Gastrocnemius medialis (tissue), 4 donors: ENCODE results near the gene TNRC18. TPM values are rescaled to one million over a fixed set of nuclear protein-coding genes. Genes with fewer than 3 reads are reported as not detected.

Experiments
- ATAC-seq, 2 donors: fragments of 150-250 bp; one replicate each; pipeline ENCODE4 v1.9.1; 2016
- DNase-seq, 2 donors: peaks; one replicate each; pipeline ENCODE4 v3.0.0-alpha.2; 2019
- H3K27ac ChIP-seq, 4 donors: fragments of 200-600 bp; sonication (generic); 1 replicate in 1 of 4; 2 replicates in 3 of 4; pipeline ENCODE4 v1.5.1; 2016 to 2018; ENCODE audit warnings: mild to moderate bottlenecking in 2 of 4, moderate library complexity in 1 of 4
- H3K27me3 ChIP-seq, 3 donors: fragments of 200-600 bp; sonication (generic) in 2 of 3; 1 replicate in 1 of 3; 2 replicates in 2 of 3; pipeline versions ENCODE4 v1.5.1 to v1.6.0; 2016 to 2019; ENCODE audit warnings: mild to moderate bottlenecking in 1 of 3, moderate library complexity in 1 of 3
- H3K36me3 ChIP-seq, 2 donors: fragments of 200-600 bp; sonication (generic) in 1 of 2; one replicate each; pipeline ENCODE4 v1.5.1; 2017 to 2018
- H3K4me1 ChIP-seq, 2 donors: fragments of 200-600 bp; sonication (generic) in 1 of 2; one replicate each; pipeline ENCODE4 v1.5.1; 2016 to 2017; ENCODE audit warnings: mild to moderate bottlenecking in 2 of 2
- H3K4me3 ChIP-seq, 4 donors: fragments of 200-600 bp; sonication (generic) in 3 of 4; 1 replicate in 1 of 4; 2 replicates in 3 of 4; pipeline ENCODE4 v1.5.1; 2016 to 2019; ENCODE audit warnings: mild to moderate bottlenecking in 2 of 4
- H3K9me3 ChIP-seq, 3 donors: fragments of 200-600 bp; sonication (generic) in 2 of 3; 1 replicate in 1 of 3; 2 replicates in 2 of 3; pipeline ENCODE4 v1.5.1; 2016 to 2019
- POLR2A ChIP-seq, 2 donors: fragments of 450-650 bp; IDR thresholded peaks; one replicate each; pipeline ENCODE4 v1.6.1; 2017; ENCODE audit warnings: antibody characterized with exemption in 2 of 2, mild to moderate bottlenecking in 2 of 2, moderate library complexity in 2 of 2
- in situ Hi-C, 4 donors: fragments of 200-750 bp; cut with MboI; loops; one replicate each; pipeline versions ENCODE4 v1.15.0 to v1.8.0; 2017; ENCODE audit warnings: low sequenced_read_pairs in 4 of 4
- intact Hi-C: fragments of 100-400 bp; cut with DNase I; formaldehyde crosslinking; loops from one replicate; pipeline ENCODE4 v1.15.1; 2023; ENCODE audit warnings: low total_unique reads
- total RNA-seq, 4 donors: library from RNA; depleted of rRNA; stranded (reverse); fragments of >200 nt; gene quantifications; one replicate each; pipeline versions ENCODE4 v1.1.0 to v1.2.3, GENCODE V29; 2016
- TF ChIP-seq, protein P1 (sequence below), 5 experiments: fragments of 450-650 bp in 3 of 5; fragments of 200-600 bp in 2 of 5; sonication (generic) in 2 of 5; IDR thresholded peaks in 4 of 5; conservative IDR thresholded peaks in 1 of 5; 1 replicate in 4 of 5; 2 replicates in 1 of 5; pipeline ENCODE4 v1.5.1; 2016 to 2019; ENCODE audit warnings: antibody characterized with exemption in 5 of 5, mild to moderate bottlenecking in 3 of 5, moderate library complexity in 3 of 5

Gene TNRC18
- total RNA-seq, 4 donors from 2014 or later: 8.7 to 31.2 (median 20.5) TPM

DNA sequence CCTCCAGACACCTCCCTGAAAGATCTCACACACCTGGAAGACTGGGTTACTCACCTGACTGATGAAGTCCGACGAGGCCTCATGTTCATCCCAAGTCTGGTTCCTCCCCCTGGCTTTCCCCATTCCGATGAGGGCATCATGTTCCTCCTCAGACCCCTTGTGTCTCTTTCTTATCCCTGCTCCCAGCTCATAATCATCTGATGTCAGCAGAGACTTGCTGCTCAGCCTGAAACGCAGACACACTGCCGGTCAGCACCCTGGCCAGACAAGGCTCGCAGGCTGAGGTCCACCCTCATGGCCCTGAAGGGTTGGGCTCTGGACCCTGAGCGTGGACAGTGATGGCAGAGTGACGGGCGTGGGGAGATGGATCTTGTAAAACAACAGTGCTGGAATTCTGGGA is 64.3 kb downstream of the TNRC18 start:
- Histone ChIP-seq H3K36me3 (peaks cover 2 to 53% of the 10 kb centered on the region in 2 donors), H3K4me1 (peaks cover 11 to 15% of the 10 kb centered on the region in 2 donors), H3K4me3 (no peak overlapping the region), H3K27ac (no peak overlapping the region), H3K9me3 (no peaks in the 10 kb centered on the region), H3K27me3 (no peaks in the 10 kb centered on the region)
- TF ChIP-seq, protein P1, sequence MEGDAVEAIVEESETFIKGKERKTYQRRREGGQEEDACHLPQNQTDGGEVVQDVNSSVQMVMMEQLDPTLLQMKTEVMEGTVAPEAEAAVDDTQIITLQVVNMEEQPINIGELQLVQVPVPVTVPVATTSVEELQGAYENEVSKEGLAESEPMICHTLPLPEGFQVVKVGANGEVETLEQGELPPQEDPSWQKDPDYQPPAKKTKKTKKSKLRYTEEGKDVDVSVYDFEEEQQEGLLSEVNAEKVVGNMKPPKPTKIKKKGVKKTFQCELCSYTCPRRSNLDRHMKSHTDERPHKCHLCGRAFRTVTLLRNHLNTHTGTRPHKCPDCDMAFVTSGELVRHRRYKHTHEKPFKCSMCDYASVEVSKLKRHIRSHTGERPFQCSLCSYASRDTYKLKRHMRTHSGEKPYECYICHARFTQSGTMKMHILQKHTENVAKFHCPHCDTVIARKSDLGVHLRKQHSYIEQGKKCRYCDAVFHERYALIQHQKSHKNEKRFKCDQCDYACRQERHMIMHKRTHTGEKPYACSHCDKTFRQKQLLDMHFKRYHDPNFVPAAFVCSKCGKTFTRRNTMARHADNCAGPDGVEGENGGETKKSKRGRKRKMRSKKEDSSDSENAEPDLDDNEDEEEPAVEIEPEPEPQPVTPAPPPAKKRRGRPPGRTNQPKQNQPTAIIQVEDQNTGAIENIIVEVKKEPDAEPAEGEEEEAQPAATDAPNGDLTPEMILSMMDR (IDR thresholded peaks at IDR 0.05 in 4 of 5, conservative IDR thresholded peaks at IDR 0.05 in 1 of 5): no peak
- no peak for TF ChIP-seq POLR2A (IDR thresholded peaks at IDR 0.05)
- intact Hi-C loops (loop anchor here (5.0 kb wide), 1 partner anchor 38 kb away; no protein-coding TSS in a partner anchor), in situ Hi-C loops (loop anchor here in 1 of 4 donors (5.0 kb wide), 1 partner anchor 88 kb away; no protein-coding TSS in a partner anchor)
- ATAC-seq: no peak
- DNase-seq: no peak

DNA sequence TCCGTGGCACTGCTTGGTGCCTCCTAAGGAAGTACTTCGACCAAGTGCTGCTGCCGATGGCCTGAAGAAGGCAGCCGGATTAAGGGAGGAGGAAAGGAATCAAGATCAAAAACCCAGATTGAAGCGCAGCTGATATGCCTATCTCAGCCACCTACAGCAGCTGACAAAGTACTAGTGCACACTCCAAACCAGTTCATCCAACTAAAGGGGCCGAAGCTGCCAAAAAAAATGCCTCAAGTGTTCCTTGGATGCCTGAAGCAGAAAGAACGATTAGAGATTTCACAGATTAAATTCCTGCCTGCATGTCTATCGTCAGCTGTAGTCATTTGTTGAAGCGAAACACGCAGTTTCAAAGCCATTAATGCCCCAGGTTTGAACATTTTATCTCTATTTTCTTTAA is 65.7 kb downstream of the TNRC18 start:
- intact Hi-C loops (loop anchor here (5.0 kb wide), 1 partner anchor 39 kb away; no protein-coding TSS in a partner anchor), in situ Hi-C loops (loop anchor here in 1 of 4 donors (5.0 kb wide), 1 partner anchor 89 kb away; no protein-coding TSS in a partner anchor)
- no peak for TF ChIP-seq POLR2A (IDR thresholded peaks at IDR 0.05)
- TF ChIP-seq, protein P1 (IDR thresholded peaks at IDR 0.05 in 4 of 5, conservative IDR thresholded peaks at IDR 0.05 in 1 of 5): no peak
- Histone ChIP-seq H3K27ac (no peak overlapping the region), H3K36me3 (peaks cover 2 to 53% of the 10 kb centered on the region in 2 donors), H3K4me3 (no peak overlapping the region), H3K27me3 (no peaks in the 10 kb centered on the region), H3K4me1 (peaks cover 17 to 19% of the 10 kb centered on the region in 2 donors), H3K9me3 (no peaks in the 10 kb centered on the region)
- no peak for DNase-seq
- no peak for ATAC-seq

DNA sequence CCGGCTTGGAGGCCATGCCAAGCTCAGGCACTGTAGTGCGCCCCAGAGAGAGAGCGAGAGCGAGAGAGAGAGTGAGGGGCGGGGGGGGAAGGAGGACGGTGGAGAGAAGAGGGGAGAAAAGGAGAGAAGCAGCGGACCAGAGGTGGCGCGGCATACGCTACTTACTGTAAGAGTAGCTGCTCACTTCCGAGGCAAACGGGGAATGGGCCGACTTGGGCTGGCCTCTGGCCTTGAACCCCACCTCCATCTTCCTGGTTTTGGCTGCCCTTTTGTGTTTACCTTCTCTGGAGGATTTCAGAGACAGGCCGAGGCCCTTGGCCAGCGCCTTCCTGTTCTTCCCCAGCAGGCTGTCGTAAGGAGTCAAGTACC is 66.9 kb downstream of the TNRC18 start:
- in situ Hi-C loops: loop anchor here in 1 of 4 donors (5.0 kb wide), 1 partner anchor 91 kb away; no protein-coding TSS in a partner anchor
- H3K27me3 ChIP-seq: no peaks in the 10 kb centered on the region
- H3K27ac ChIP-seq: no peak overlapping the region
- DNase-seq (no peak), ATAC-seq (no peak)
- no peak for TF ChIP-seq POLR2A (IDR thresholded peaks at IDR 0.05)
- TF ChIP-seq, protein P1 (IDR thresholded peaks at IDR 0.05 in 4 of 5, conservative IDR thresholded peaks at IDR 0.05 in 1 of 5): no peak
- no peak overlapping the region for H3K4me3 ChIP-seq
- no peaks in the 10 kb centered on the region for H3K9me3 ChIP-seq
- peaks cover 2 to 46% of the 10 kb centered on the region in 2 donors for H3K36me3 ChIP-seq
- peaks cover 17 to 19% of the 10 kb centered on the region in 2 donors for H3K4me1 ChIP-seq
- intact Hi-C loops: loop anchor here (5.0 kb wide), 1 partner anchor 41 kb away; no protein-coding TSS in a partner anchor

DNA sequence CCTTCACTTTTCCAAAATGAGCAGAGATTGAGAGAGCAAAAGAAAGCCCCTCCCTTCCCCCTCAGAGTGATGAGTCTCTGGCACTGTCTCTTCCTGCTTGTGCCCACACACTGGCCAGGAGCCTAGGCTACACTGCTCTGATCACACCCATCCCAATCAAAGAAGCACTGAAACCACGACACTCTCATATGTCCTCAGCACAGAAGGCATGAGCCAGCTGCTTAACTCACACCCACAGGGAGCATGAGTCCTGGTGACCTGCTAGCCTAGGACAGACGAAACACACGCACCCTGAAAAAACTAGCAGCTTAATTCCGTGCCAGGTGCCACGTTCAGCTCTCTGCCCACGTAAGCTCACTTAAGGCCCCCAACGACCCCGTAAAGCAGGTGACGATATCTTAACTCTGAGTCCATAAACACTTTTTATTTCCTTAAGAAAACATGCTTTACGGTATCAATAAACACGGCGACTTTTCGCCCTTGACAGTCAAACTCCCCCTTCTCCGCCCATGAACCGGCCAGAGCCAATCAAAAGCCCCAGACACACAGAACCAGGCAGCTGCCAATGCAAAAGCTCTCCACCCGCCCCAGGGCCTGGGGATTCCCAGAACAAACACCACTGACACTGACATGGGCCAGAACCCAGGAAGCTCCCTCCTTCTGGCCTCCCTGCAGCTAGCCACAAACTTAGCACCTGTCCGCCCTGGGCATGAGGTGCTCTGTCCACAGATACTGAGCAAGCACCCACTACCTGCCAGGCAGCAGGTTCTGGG is 69.0 kb downstream of the TNRC18 start:
- Histone ChIP-seq H3K36me3 (peaks cover under 1 to 43% of the 10 kb centered on the region in 2 donors), H3K4me1 (peaks cover 17 to 19% of the 10 kb centered on the region in 2 donors), H3K27me3 (no peaks in the 10 kb centered on the region), H3K9me3 (no peaks in the 10 kb centered on the region), H3K27ac (peak overlapping the region; percentile 70 to 80 (median 73)), H3K4me3 (peak overlapping the region in 3 of 4 donors; percentile 22 to 30 (median 25))
- TF ChIP-seq, protein P1 (IDR thresholded peaks at IDR 0.05 in 4 of 5, conservative IDR thresholded peaks at IDR 0.05 in 1 of 5): no peak
- no peak for TF ChIP-seq POLR2A (IDR thresholded peaks at IDR 0.05)
- in situ Hi-C loops: loop anchor here in 1 of 4 donors (5.0 kb wide), 1 partner anchor 93 kb away; no protein-coding TSS in a partner anchor
- peak; percentile 46 to 70 for DNase-seq
- ATAC-seq: peak; percentile 86 to 88
- intact Hi-C loops: loop anchor here (5.0 kb wide), 1 partner anchor 43 kb away; no protein-coding TSS in a partner anchor
